Mesenchymal stem cell (in vitro differentiated cells and primary cell): ENCODE data around the gene E2F3.

Experiments
- DNase-seq: peaks from one replicate; pipeline ENCODE4 v3.0.0-alpha.2; 2013
- H2AFZ ChIP-seq: one replicate; pipeline ENCODE4 v1.6.1; 2013; ENCODE audit warnings: low read depth, mild to moderate bottlenecking, control low read depth, inconsistent platforms, low read length, moderate library complexity
- H2AK5ac ChIP-seq: 2 replicates; pipeline ENCODE4 v1.6.1; 2013; ENCODE audit warnings: low read length, moderate library complexity, mild to moderate bottlenecking, inconsistent platforms; ENCODE audit not compliant: severe bottlenecking
- H2BK120ac ChIP-seq: one replicate; pipeline ENCODE4 v1.6.1; 2013; ENCODE audit warnings: low read depth, mild to moderate bottlenecking, inconsistent platforms, low read length, moderate library complexity
- H2BK12ac ChIP-seq, 2 experiments: one replicate each; pipeline ENCODE4 v1.6.1; 2013; ENCODE audit warnings: inconsistent platforms in 2 of 2, low read length in 2 of 2, mild to moderate bottlenecking in 2 of 2, moderate library complexity in 2 of 2, control low read depth in 1 of 2
- H2BK15ac ChIP-seq: one replicate; pipeline ENCODE4 v1.6.1; 2013; ENCODE audit warnings: mild to moderate bottlenecking, low read depth, inconsistent platforms; ENCODE audit not compliant: poor library complexity, severe bottlenecking
- H2BK5ac ChIP-seq: 2 replicates; pipeline ENCODE4 v1.6.1; 2013; ENCODE audit warnings: low read depth, mild to moderate bottlenecking, low read length, control low read depth, inconsistent platforms; ENCODE audit not compliant: poor library complexity, severe bottlenecking
- H3K14ac ChIP-seq, 2 experiments: one replicate each; pipeline ENCODE4 v1.6.1; 2013; ENCODE audit warnings: inconsistent platforms in 2 of 2, low read length in 2 of 2, control low read depth in 1 of 2, mild to moderate bottlenecking in 1 of 2, moderate library complexity in 1 of 2
- H3K18ac ChIP-seq, 2 experiments: one replicate each; pipeline ENCODE4 v1.6.1; 2013; ENCODE audit warnings: inconsistent platforms in 2 of 2, low read length in 2 of 2, control low read depth in 1 of 2, low read depth in 1 of 2, mild to moderate bottlenecking in 1 of 2
- H3K23ac ChIP-seq, 2 experiments: one replicate each; pipeline ENCODE4 v1.6.1; 2013; ENCODE audit warnings: inconsistent platforms in 2 of 2, low read length in 2 of 2, mild to moderate bottlenecking in 2 of 2, moderate library complexity in 2 of 2, control low read depth in 1 of 2
- H3K27ac ChIP-seq: 2 replicates; pipeline ENCODE4 v1.5.1; 2013; ENCODE audit warnings: mild to moderate bottlenecking, moderate library complexity, low read length, control low read depth, inconsistent platforms; ENCODE audit not compliant: poor library complexity, severe bottlenecking
- H3K27me3 ChIP-seq, 2 experiments: 2 replicates each; pipeline versions ENCODE4 v1.6.1 to v1.7.0; 2013; ENCODE audit warnings: low read length in 2 of 2, mild to moderate bottlenecking in 2 of 2, moderate library complexity in 2 of 2, control low read depth in 1 of 2, inconsistent platforms in 1 of 2; ENCODE audit not compliant: control insufficient read depth in 1 of 2, insufficient read depth in 1 of 2
- H3K36me3 ChIP-seq, 2 experiments: 2 replicates each; pipeline versions ENCODE4 v1.6.1 to v1.7.0; 2013; ENCODE audit warnings: low read length in 2 of 2, control low read depth in 1 of 2, inconsistent platforms in 1 of 2, low read depth in 1 of 2, mild to moderate bottlenecking in 1 of 2; ENCODE audit not compliant: insufficient read depth in 2 of 2, control insufficient read depth in 1 of 2
- H3K4ac ChIP-seq, 2 experiments: one replicate each; pipeline ENCODE4 v1.6.1; 2013; ENCODE audit warnings: inconsistent platforms in 2 of 2, low read length in 2 of 2, mild to moderate bottlenecking in 2 of 2, moderate library complexity in 2 of 2, control low read depth in 1 of 2, low read depth in 1 of 2
- H3K4me1 ChIP-seq: 2 replicates; pipeline ENCODE4 v1.6.1; 2013; ENCODE audit warnings: low read depth, low read length, control low read depth; ENCODE audit not compliant: control insufficient read depth, insufficient read depth
- H3K4me2 ChIP-seq: 2 replicates; pipeline ENCODE4 v1.6.1; 2013; ENCODE audit warnings: low read length, mild to moderate bottlenecking, inconsistent platforms; ENCODE audit not compliant: poor library complexity, severe bottlenecking
- H3K4me3 ChIP-seq, 2 experiments: 2 replicates each; pipeline versions ENCODE4 v1.5.1 to v1.7.0; 2013; ENCODE audit warnings: low read length in 2 of 2, mild to moderate bottlenecking in 2 of 2, control low read depth in 1 of 2, low read depth in 1 of 2; ENCODE audit not compliant: insufficient read depth in 1 of 2
- H3K79me1 ChIP-seq: replicated peaks from 2 replicates; pipeline ENCODE4 v1.6.1; 2013; ENCODE audit warnings: mild to moderate bottlenecking, control low read depth, low read length, inconsistent platforms; ENCODE audit not compliant: poor library complexity, severe bottlenecking
- H3K9ac ChIP-seq: 2 replicates; pipeline ENCODE4 v1.7.0; 2013; ENCODE audit warnings: mild to moderate bottlenecking, low read length, moderate library complexity
- H3K9me3 ChIP-seq: 2 replicates; pipeline ENCODE4 v1.7.0; 2013; ENCODE audit warnings: mild to moderate bottlenecking, low read length; ENCODE audit not compliant: control insufficient read depth
- H4K8ac ChIP-seq: one replicate; pipeline ENCODE4 v1.6.1; 2013; ENCODE audit warnings: inconsistent platforms, mild to moderate bottlenecking, low read length, moderate library complexity
- H4K91ac ChIP-seq: one replicate; pipeline ENCODE4 v1.6.1; 2013; ENCODE audit warnings: mild to moderate bottlenecking, low read length, inconsistent platforms
- WGBS: methylation state at CpG from one replicate; pipeline ENCODE4 v1.1.7; 2013; ENCODE audit warnings: mixed read lengths; 5-methylcytosine and 5-hydroxymethylcytosine counted together

E2F3 gene

DNA sequence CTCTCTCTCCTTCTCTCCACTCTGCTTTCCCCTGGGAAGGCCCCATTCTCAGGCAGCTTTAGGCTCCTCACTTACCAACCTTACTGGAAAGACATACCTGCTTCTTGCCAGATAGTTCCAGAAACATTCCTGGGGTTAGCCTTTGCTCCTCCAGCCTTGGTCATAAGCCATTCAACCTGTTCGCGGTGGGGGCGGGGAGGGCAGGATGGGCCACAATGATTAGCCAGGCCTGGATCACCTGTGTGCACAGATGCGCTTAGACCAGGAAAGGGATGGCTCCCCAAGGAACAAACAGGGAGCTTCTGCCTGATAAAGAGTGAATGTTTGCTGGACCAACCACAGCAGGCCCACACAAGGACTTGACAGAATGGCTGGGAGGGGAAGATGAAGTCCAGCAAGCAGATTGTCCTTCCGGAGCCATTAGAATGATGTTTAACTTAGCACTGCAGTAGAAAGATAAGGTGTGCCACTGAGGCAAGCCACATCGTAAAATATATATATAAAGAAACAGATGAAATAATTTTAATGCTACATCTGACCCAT lies 74.9 kb downstream of the E2F3 start:
- 96% methylated on average over 5 of the region's 6 CpGs for WGBS
- DNase-seq: no peak

DNA sequence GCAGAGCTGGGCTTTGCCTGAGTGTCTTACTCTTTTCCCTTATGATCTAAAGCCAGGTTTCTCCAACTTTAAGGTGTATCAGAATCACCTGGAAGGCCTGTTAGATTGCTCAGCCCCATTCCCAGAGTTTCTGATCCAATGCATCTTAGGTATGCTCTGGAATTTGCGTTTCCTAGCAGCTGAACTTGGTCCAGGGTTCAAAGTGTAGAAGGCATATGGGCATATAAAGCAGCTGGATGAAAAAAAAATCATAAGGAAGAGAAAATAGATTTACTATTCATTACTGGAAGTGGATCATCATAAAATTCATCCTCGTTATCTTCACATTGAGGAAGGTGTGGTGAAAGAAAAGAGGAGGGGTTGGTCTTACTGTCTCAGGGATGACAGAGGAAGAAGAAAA lies 75.8 kb downstream of the E2F3 start:
- Histone ChIP-seq H3K4me1 (peaks cover 3% of the 10 kb centered on the region), H3K23ac (no peak overlapping the region), H3K79me1 (peaks cover 52% of the 10 kb centered on the region), H3K4ac (no peak overlapping the region), H2BK5ac (no peak overlapping the region), H2AFZ (no peak overlapping the region), H4K91ac (no peak overlapping the region), H2BK12ac (no peak overlapping the region), H2BK120ac (no peak overlapping the region), H3K36me3 (peaks cover 5 to 24% of the 10 kb centered on the region in 2 experiments), H3K14ac (no peak overlapping the region), H4K8ac (no peak overlapping the region), H3K27ac (no peak overlapping the region), H3K4me2 (no peak overlapping the region), H3K18ac (no peak overlapping the region), H3K27me3 (no peaks in the 10 kb centered on the region), H3K9ac (no peak overlapping the region), H2AK5ac (no peak overlapping the region), H3K4me3 (no peak overlapping the region), H3K9me3 (no peaks in the 10 kb centered on the region), H2BK15ac (no peak overlapping the region)
- no peak for DNase-seq
- WGBS: 100% methylated on average over 1 of the region's 2 CpGs

More for the DNA sequence above, 74.9 kb downstream of the E2F3 start:
- Histone ChIP-seq H3K9ac (no peak overlapping the region), H3K27me3 (no peaks in the 10 kb centered on the region), H3K4me2 (no peak overlapping the region), H2AK5ac (no peak overlapping the region), H3K23ac (no peak overlapping the region), H3K4ac (no peak overlapping the region), H3K18ac (no peak overlapping the region), H2BK12ac (no peak overlapping the region), H2BK15ac (no peak overlapping the region), H3K79me1 (peaks cover 54% of the 10 kb centered on the region), H3K4me1 (peaks cover 3% of the 10 kb centered on the region), H3K27ac (no peak overlapping the region), H3K14ac (no peak overlapping the region), H3K9me3 (no peaks in the 10 kb centered on the region), H4K8ac (peak overlapping the region; percentile 14), H2AFZ (no peak overlapping the region), H2BK120ac (no peak overlapping the region), H3K4me3 (no peak overlapping the region), H4K91ac (no peak overlapping the region), H3K36me3 (peaks cover 5 to 16% of the 10 kb centered on the region in 2 experiments), H2BK5ac (no peak overlapping the region)

DNA sequence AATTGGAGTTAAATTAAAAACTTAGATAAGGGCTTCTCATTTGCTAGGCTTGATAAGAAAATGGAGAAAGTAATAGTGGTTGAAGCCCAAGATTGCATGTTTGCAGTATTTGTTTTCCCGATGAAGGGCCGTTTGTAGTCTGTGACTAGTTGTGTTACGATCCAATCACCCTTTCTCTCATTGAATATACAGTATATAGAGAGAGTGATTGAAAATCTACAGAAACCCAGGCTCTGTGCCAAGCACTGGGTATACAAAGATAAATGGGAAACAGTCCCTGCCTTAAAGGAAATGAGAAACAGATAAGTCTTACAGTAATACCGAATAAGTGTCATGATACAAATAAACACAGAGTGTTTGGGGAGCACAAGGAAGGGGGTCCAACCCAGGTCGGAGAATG lies 77.4 kb downstream of the E2F3 start:
- H2AFZ ChIP-seq: no peak overlapping the region
- H3K4me2 ChIP-seq: no peak overlapping the region
- peaks cover 56% of the 10 kb centered on the region for H3K79me1 ChIP-seq
- H2BK120ac ChIP-seq: no peak overlapping the region
- H3K23ac ChIP-seq: no peak overlapping the region
- H3K27ac ChIP-seq: no peak overlapping the region
- H3K18ac ChIP-seq: no peak overlapping the region
- no peak overlapping the region for H3K9ac ChIP-seq
- WGBS: 96% methylated on average over 3 of the region's 5 CpGs
- H3K4me3 ChIP-seq: no peak overlapping the region
- peaks cover 3% of the 10 kb centered on the region for H3K4me1 ChIP-seq
- no peak overlapping the region for H2BK12ac ChIP-seq
- no peak overlapping the region for H3K4ac ChIP-seq
- H2AK5ac ChIP-seq: no peak overlapping the region
- no peak overlapping the region for H3K14ac ChIP-seq
- H3K9me3 ChIP-seq: no peaks in the 10 kb centered on the region
- no peak overlapping the region for H4K8ac ChIP-seq
- DNase-seq: no peak
- H3K27me3 ChIP-seq: no peaks in the 10 kb centered on the region
- peaks cover 5 to 35% of the 10 kb centered on the region in 2 experiments for H3K36me3 ChIP-seq
- no peak overlapping the region for H2BK15ac ChIP-seq
- no peak overlapping the region for H4K91ac ChIP-seq
- H2BK5ac ChIP-seq: no peak overlapping the region

DNA sequence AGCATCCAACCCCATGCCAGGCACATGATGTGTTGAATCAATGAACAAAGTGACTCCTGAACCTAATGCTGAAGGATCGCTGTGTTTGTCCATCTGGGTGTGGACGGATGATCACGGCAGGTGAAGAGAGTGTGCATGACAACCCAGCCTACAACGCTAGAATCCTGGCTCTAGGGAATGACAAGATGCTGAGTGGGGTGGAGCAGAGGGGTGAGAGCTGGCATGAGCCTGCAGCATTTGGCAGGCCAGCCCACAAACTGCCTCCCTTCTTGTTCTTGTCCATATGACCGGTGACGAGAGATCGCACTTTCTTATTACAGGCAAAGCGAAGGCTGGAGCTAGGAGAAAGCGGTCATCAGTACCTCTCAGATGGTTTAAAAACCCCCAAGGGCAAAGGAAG lies 77.8 kb downstream of the E2F3 start:
- Histone ChIP-seq H3K4me3 (no peak overlapping the region), H2BK5ac (no peak overlapping the region), H3K4ac (no peak overlapping the region), H4K91ac (no peak overlapping the region), H3K9ac (no peak overlapping the region), H3K18ac (no peak overlapping the region), H2BK15ac (no peak overlapping the region), H3K4me2 (no peak overlapping the region), H3K27me3 (no peaks in the 10 kb centered on the region), H3K9me3 (no peaks in the 10 kb centered on the region), H2BK120ac (no peak overlapping the region), H3K23ac (no peak overlapping the region), H3K4me1 (peaks cover 3% of the 10 kb centered on the region), H3K36me3 (peaks cover 5 to 37% of the 10 kb centered on the region in 2 experiments), H2AK5ac (no peak overlapping the region), H3K14ac (no peak overlapping the region), H4K8ac (no peak overlapping the region), H3K27ac (no peak overlapping the region), H2BK12ac (no peak overlapping the region), H3K79me1 (peaks cover 52% of the 10 kb centered on the region), H2AFZ (no peak overlapping the region)
- DNase-seq: no peak
- WGBS: 97% methylated on average over 9 of the region's 9 CpGs
